ENCODE data around the gene LGALS16.
"Not testable (repeated sequence)": the region's sequence is repeated elsewhere in the genome, so short reads cannot be mapped to it uniquely, and the experiment has no call there.

Gene LGALS16

GRCh38 chr19:39677961-39678889 is 22.5 kb downstream of the LGALS16 start:
- no peak for DNase-seq (ENCODE audit: low read depth in 2 of 2, low spot score in 1 of 2)

DNA sequence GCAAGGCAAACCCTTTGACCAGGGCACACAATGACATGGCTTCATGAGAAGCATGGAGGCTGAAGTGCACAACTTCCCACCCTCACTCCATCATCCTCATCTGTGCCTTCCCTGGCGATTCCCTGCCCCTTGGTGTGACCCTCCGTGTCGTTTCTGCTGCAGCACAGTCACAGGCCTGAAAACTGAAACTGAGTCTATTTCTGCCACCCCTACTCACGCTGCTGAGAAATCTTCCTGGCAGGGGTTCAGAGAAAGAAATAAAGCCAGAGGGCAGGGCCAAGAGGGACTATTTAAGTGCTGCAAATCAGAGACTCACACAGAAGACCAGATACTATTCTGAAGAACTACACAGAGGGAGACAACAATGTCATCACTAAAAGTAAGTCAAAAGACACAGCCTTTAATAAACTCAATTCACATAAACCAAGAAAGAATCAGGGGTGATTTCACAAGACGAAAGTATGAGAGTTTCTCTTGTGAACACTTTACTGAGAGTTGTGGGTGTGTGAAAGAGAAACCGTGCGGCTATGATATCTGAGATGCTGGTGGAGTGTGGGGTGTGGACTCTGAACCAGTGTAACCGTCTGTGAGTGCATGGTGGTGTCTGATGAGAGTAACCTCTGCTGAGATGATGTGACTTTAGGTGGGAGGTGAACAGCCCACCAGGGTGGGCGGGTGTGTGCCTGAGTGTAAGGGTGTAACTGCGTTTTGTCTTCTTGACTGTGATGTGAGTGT is 23.5 kb downstream of the LGALS16 start:
- no peak for DNase-seq (ENCODE audit: low read depth in 2 of 2, low spot score in 1 of 2)

- no peak for DNase-seq (ENCODE audit: low read depth in 2 of 2, low spot score in 1 of 2)
Measured at GRCh38 chr19:39679791-39680168, 24.1 kb downstream of the LGALS16 start.

DNA sequence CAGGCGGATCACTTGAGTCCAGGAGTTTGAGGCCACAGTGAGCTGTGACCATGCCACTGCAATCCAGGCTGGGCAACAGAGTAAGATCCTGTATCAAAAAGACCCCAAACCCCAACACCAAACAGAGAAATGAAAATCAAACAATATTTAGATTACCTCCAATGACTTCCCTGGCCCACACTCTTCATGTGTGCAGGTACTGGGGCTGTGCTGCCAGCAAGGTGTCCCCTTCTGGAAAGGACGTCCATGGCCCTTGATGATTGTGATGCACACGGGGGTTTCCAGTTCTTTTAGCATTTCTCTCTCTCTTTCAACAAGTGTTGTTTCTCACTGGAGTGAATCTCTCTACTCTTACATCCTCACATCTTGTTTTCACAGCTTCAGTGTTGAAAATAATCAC is 24.9 kb downstream of the LGALS16 start:
- no peak for DNase-seq (ENCODE audit: low read depth in 2 of 2, low spot score in 1 of 2)

- DNase-seq (ENCODE audit: low read depth in 2 of 2, low spot score in 1 of 2): no peak
Measured at GRCh38 chr19:39681416-39681815, 25.7 kb downstream of the LGALS16 start.

DNA sequence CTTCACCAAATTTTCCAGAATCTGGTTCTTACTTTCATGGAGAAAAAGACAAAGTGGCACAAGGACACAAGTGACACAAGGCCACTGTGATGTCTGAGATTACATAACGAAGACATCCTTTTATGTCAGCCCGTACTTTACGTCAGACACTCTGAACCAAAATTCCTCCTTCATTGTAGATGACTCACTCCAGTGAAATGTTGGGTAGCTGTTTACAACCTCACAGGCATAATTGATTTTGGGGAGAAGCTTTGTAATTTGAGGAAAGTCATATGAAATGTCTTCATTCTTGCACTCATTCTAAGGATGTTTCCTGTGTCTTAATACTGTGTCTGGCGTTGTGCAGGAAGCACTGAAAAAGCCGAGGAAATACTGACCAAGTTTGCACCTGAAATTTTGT is 28.6 kb downstream of the LGALS16 start:
- no peak for DNase-seq (ENCODE audit: low read depth in 2 of 2, low spot score in 1 of 2)

GRCh38 chr19:39686739-39687138 is 31.0 kb downstream of the LGALS16 start:
- no peak for DNase-seq (ENCODE audit: low read depth in 2 of 2, low spot score in 1 of 2)

GRCh38 chr19:39688637-39689036 is 32.9 kb downstream of the LGALS16 start:
- not testable (repeated sequence) for DNase-seq (ENCODE audit: low read depth in 2 of 2, low spot score in 1 of 2)

DNA sequence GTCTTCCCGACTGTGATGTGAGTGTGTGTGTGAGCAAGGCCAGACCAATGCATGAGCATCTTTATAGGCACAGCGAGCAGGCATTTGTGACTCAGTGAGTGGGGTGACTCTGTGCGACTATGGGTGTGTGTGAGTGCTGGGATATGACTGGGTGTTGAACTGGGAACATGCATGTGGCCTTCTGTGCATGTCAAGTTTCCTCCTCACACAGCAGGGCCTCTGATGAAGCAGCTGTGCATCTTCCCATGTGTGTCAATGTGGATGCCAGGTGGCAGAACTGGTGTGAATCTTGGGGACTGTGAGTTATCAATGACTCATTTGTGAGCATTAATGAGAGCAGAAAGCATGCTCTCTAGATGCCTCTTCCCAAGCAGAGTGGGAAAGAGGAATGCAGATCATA is 36.5 kb downstream of the LGALS16 start:
- no peak for DNase-seq (ENCODE audit: low read depth in 2 of 2, low spot score in 1 of 2)

GRCh38 chr19:39692822-39693221 is 37.1 kb downstream of the LGALS16 start:
- no peak for DNase-seq (ENCODE audit: low read depth in 2 of 2, low spot score in 1 of 2)

- no peak for DNase-seq (ENCODE audit: low read depth in 2 of 2, low spot score in 1 of 2)
Measured at GRCh38 chr19:39695759-39696158, 40.0 kb downstream of the LGALS16 start.

- DNase-seq (ENCODE audit: low read depth in 2 of 2, low spot score in 1 of 2): no peak
Measured at GRCh38 chr19:39696387-39696786, 40.7 kb downstream of the LGALS16 start.

DNA sequence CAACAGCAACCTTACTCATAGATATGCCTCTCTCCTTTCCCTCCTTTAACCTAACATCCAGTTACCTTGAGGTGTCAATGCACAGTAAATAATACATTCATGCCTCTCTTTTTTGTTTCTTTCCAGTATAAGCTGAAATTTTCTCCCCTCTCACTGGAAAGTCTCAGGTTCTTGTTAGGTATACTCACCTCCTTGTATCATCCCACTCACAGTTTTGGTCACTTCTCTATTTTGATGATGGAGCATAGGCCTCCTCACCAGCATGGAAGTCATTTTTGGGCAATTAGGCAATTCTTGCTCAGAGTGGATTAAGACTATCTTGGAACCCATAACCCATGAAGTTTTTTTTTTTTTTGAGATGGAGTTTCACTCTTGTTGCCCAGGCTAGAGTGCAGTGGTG is 42.8 kb downstream of the LGALS16 start:
- no peak for DNase-seq (ENCODE audit: low read depth in 2 of 2, low spot score in 1 of 2)

DNA sequence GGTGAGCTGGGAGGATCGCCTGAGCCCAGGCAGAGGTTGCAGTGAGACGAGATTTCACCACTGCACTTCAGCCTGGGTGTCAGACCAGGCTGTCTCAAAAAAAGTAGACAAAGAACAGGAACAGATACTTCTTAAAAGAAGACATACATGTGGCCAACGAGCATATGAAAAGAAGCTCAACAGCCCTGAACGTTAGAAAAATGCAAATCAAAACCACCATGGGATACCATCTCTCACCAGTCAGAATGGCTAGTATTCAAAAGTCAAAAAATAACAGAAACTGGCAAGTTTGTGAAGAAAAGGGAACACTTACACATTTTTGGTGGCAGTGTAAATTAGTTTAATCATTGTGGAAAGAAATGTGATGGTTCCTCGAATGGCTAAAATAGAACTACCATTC is 45.6 kb downstream of the LGALS16 start:
- no peak for DNase-seq (ENCODE audit: low read depth in 2 of 2, low spot score in 1 of 2)

DNA sequence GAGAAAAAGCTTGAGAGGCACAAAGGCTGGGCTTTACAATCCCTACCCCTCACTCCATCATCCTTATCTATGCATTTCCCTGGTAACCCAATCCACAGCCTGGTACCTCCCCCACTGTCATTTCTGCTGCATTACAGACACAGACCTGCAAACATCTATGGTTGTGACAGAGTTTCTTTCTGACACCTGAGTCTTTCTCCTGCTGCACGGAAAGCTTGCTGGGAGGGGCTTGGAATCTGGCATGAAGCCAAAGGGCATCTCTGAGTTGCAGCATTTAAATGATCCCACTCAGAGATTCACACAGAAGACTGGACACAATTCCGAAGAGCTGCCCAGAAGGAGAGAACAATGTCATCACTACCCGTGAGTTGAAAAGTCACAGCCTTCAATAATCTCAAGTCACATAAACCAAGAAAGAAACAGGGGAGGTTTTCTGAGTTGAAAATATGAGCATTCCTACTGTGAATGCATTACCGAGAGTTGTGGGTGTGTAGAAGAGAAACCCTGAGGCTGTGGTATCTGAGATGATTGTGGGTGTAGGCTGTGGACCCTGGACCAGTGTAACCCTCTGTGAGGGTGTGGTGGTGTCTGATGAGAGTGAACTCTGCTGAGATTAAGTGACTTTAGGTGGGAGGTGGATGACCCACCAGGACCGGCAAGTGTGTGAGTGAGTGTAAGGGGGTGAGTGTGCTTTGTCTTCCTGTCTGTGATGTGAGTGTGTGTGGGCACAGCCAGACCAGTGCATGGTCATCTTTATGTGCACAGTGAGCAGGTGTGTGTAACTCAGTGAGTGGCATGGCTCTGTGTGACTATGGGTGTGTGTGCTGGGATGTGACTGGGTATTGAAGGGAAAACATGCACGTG is 48.7 kb downstream of the LGALS16 start, which contains the start of gene LGALS14:
Gene LGALS14 (plus strand): TSS at position 301 of the 864 bp plus-strand sequence. CDS start 48 bp downstream, at position 349.
- no peak for DNase-seq (ENCODE audit: low read depth in 2 of 2, low spot score in 1 of 2)

DNA sequence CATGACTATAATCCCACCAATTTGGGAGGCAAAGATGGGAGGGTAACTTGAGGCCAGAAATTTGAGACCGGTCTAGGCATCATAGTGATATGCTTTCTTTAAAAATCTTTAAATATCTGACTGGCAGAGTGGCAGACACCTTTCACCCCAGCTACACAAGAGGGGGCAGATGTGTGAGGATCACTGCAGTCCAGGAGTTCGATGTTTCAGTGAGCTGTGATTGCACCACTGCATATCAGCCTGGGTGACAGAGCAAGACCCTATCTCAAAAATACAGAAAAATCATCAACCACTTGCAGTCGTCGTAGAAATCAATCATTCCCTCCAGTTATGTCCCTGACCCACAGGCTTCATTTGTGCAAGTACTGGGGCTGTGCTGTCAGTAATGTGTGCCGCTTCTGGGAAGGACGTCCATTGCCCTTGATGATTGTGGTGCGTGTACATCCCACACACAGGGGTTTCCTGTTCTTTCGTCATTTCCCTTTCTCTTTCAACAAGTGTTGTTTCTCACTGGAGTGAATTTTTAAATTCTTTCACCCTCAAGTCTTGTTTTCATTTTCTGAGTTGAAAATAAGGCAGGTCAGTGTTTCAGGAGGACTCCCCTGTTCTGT is 50.0 kb downstream of the LGALS16 start:
- no peak for DNase-seq (ENCODE audit: low read depth in 2 of 2, low spot score in 1 of 2)

- no peak for DNase-seq (ENCODE audit: low read depth in 2 of 2, low spot score in 1 of 2)
Measured at GRCh38 chr19:39708594-39708993, 52.9 kb downstream of the LGALS16 start.

- DNase-seq (ENCODE audit: low read depth in 2 of 2, low spot score in 1 of 2): no peak
Measured at GRCh38 chr19:39709026-39709872, 53.5 kb downstream of the LGALS16 start.
